CD14-positive monocyte (primary cell): ENCODE measurements around the gene FGFR3. TPM values are rescaled to one million over a fixed set of nuclear protein-coding genes. Genes with fewer than 3 reads are reported as not detected.

Experiments
- DNase-seq, 3 donors: peaks; one replicate each; pipeline ENCODE4 v3.0.0-alpha.2; 2011 to 2022
- H2AFZ ChIP-seq: 2 replicates; pipeline ENCODE4 v1.6.0; 2012; ENCODE audit warnings: mild to moderate bottlenecking, low read depth, low read length, inconsistent platforms; ENCODE audit not compliant: insufficient read depth, poor library complexity, severe bottlenecking
- H3K27ac ChIP-seq, 2 donors: 1 replicate in 1 of 2; 2 replicates in 1 of 2; pipeline ENCODE4 v1.5.1; 2012 to 2013; ENCODE audit warnings: low read length in 2 of 2, control low read depth in 1 of 2, inconsistent platforms in 1 of 2, low read depth in 1 of 2, mild to moderate bottlenecking in 1 of 2
- H3K27me3 ChIP-seq, 2 donors: one replicate each; pipeline versions ENCODE4 v1.6.0 to v1.6.1; 2011 to 2013; ENCODE audit warnings: low read length in 2 of 2; ENCODE audit not compliant: control insufficient read depth in 2 of 2, insufficient read depth in 2 of 2
- H3K36me3 ChIP-seq, 2 donors: replicated peaks in 1 of 2; 1 replicate in 1 of 2; 2 replicates in 1 of 2; pipeline versions ENCODE4 v1.5.1 to v1.6.1; 2012 to 2013; ENCODE audit warnings: low read length in 2 of 2, control low read depth in 1 of 2, inconsistent platforms in 1 of 2, mild to moderate bottlenecking in 1 of 2; ENCODE audit not compliant: insufficient read depth in 2 of 2, control insufficient read depth in 1 of 2
- H3K4me1 ChIP-seq, 2 donors: 1 replicate in 1 of 2; 2 replicates in 1 of 2; pipeline versions ENCODE4 v1.5.1 to v1.6.1; 2012 to 2013; ENCODE audit warnings: low read length in 2 of 2, control low read depth in 1 of 2, inconsistent platforms in 1 of 2, mild to moderate bottlenecking in 1 of 2, moderate library complexity in 1 of 2; ENCODE audit not compliant: insufficient read depth in 2 of 2, control insufficient read depth in 1 of 2
- H3K4me2 ChIP-seq: replicated peaks from 2 replicates; pipeline ENCODE3; 2012; ENCODE audit warnings: low read length, moderate library complexity, mild to moderate bottlenecking; ENCODE audit not compliant: poor library complexity, severe bottlenecking; ENCODE audit errors: extremely low read depth
- H3K4me3 ChIP-seq, 3 experiments: fragments of 200-600 bp in 1 of 3; sonication (generic) in 1 of 3; replicated peaks in 1 of 3; 1 replicate in 2 of 3; 2 replicates in 1 of 3; pipeline ENCODE4 v1.5.1; 2011 to 2013; ENCODE audit warnings: low read length in 3 of 3, mild to moderate bottlenecking in 3 of 3, control low read depth in 2 of 3, low read depth in 2 of 3, inconsistent platforms in 1 of 3, moderate library complexity in 1 of 3
- H3K79me2 ChIP-seq: 2 replicates; pipeline ENCODE4 v1.6.0; 2012; ENCODE audit warnings: mild to moderate bottlenecking, control low read depth, inconsistent platforms, low read length, moderate library complexity; ENCODE audit not compliant: insufficient read depth
- H3K9ac ChIP-seq: 2 replicates; pipeline ENCODE4 v1.6.0; 2017; ENCODE audit warnings: low read length, mild to moderate bottlenecking; ENCODE audit not compliant: insufficient read depth, poor library complexity, severe bottlenecking
- H3K9me3 ChIP-seq, 2 donors: replicated peaks in 1 of 2; 1 replicate in 1 of 2; 2 replicates in 1 of 2; pipeline versions ENCODE4 v1.5.1 to v1.6.1; 2012 to 2013; ENCODE audit warnings: low read length in 2 of 2, control low read depth in 1 of 2; ENCODE audit not compliant: control insufficient read depth in 1 of 2, insufficient read depth in 1 of 2
- H4K20me1 ChIP-seq: 2 replicates; pipeline ENCODE4 v1.6.0; 2012; ENCODE audit warnings: mild to moderate bottlenecking, low read length, control low read depth, moderate library complexity; ENCODE audit not compliant: insufficient read depth
- H3K27ac Mint-ChIP-seq, 7 donors: one replicate each; pipeline ENCODE4 v1.8.0; 2020; ENCODE audit warnings: mild to moderate bottlenecking in 7 of 7, mixed read lengths in 7 of 7, moderate library complexity in 6 of 7, inconsistent platforms in 2 of 7
- H3K27me3 Mint-ChIP-seq, 3 donors: one replicate each; pipeline ENCODE4 v1.8.0; 2021 to 2022; ENCODE audit warnings: low read depth in 3 of 3, mild to moderate bottlenecking in 3 of 3, mixed read lengths in 3 of 3, moderate library complexity in 3 of 3, inconsistent platforms in 1 of 3
- H3K36me3 Mint-ChIP-seq, 2 donors: one replicate each; pipeline ENCODE4 v1.8.0; 2020; ENCODE audit warnings: mixed read lengths in 2 of 2, inconsistent platforms in 1 of 2, mild to moderate bottlenecking in 1 of 2
- H3K4me1 Mint-ChIP-seq: one replicate; pipeline ENCODE4 v1.8.0; 2020; ENCODE audit warnings: mild to moderate bottlenecking, mixed read lengths
- H3K4me3 Mint-ChIP-seq, 2 donors: one replicate each; pipeline ENCODE4 v1.8.0; 2020; ENCODE audit warnings: mild to moderate bottlenecking in 2 of 2, mixed read lengths in 2 of 2, moderate library complexity in 1 of 2
- H3K9me3 Mint-ChIP-seq, 7 donors: one replicate each; pipeline ENCODE4 v1.8.0; 2020 to 2022; ENCODE audit warnings: mixed read lengths in 7 of 7, mild to moderate bottlenecking in 6 of 7, moderate library complexity in 6 of 7, inconsistent platforms in 2 of 7
- CTCF ChIP-seq: fragments of 200-600 bp; IDR thresholded peaks from one replicate; pipeline ENCODE4 v1.8.0; 2022; ENCODE audit warnings: antibody characterized with exemption, mild to moderate bottlenecking
- WGBS: methylation state at CpG from one replicate; pipeline ENCODE4 v1.1.5; 2013; ENCODE audit warnings: missing lambda C conversion rate; ENCODE audit not compliant: insufficient coverage; 5-methylcytosine and 5-hydroxymethylcytosine counted together
- intact Hi-C, 2 donors: fragments of 100-400 bp; cut with micrococcal nuclease; formaldehyde crosslinking; loops; one replicate each; pipeline versions ENCODE4 v1.15.0 to v1.15.1; 2023
- polyA plus RNA-seq, 3 donors: library from polyadenylated mRNA; depleted of rRNA in 1 of 3; unstranded in 2 of 3; stranded (reverse) in 1 of 3; fragments of 300-500 nt in 2 of 3; fragments of >200 nt in 1 of 3; fragmentation: Illumina TruSeq in 2 of 3; gene quantifications; 1 replicate in 2 of 3; 2 replicates in 1 of 3; pipeline ENCODE4 v1.2.3, GENCODE V29; 2012 to 2021

The FGFR3 gene
- polyA plus RNA-seq, 3 donors: 0.07 TPM; not detected in 2

GRCh38 chr4:1797861-1798579 lies 4.9 kb downstream of the FGFR3 start:
- Mint-ChIP-seq H3K27me3 (peaks cover 21 to 45% (median 31%) of the 10 kb centered on the region in 3 donors), H3K4me1 (peaks cover 4% of the 10 kb centered on the region), H3K27ac (no peak overlapping the region), H3K36me3 (no peaks in the 10 kb centered on the region), H3K4me3 (no peak overlapping the region), H3K9me3 (peaks cover 0 to 5% (median 0%) of the 10 kb centered on the region in 7 donors)
- H3K4me1 ChIP-seq: peaks cover 5 to 16% of the 10 kb centered on the region in 2 donors
- no peak for TF ChIP-seq CTCF
- no peak overlapping the region for H3K4me2 ChIP-seq
- 85% methylated on average over 12 of the region's 27 CpGs for WGBS
- H3K36me3 ChIP-seq: no peaks in the 10 kb centered on the region
- no peak for DNase-seq
- no peak overlapping the region for H3K4me3 ChIP-seq
- H4K20me1 ChIP-seq: no peaks in the 10 kb centered on the region
- intact Hi-C loops: no loop called here
- no peak overlapping the region for H2AFZ ChIP-seq
- H3K9ac ChIP-seq: no peak overlapping the region
- H3K79me2 ChIP-seq: no peaks in the 10 kb centered on the region
- H3K27me3 ChIP-seq: peaks cover 14 to 35% of the 10 kb centered on the region in 2 donors
- no peaks in the 10 kb centered on the region for H3K9me3 ChIP-seq
- H3K27ac ChIP-seq: no peak overlapping the region

DNA sequence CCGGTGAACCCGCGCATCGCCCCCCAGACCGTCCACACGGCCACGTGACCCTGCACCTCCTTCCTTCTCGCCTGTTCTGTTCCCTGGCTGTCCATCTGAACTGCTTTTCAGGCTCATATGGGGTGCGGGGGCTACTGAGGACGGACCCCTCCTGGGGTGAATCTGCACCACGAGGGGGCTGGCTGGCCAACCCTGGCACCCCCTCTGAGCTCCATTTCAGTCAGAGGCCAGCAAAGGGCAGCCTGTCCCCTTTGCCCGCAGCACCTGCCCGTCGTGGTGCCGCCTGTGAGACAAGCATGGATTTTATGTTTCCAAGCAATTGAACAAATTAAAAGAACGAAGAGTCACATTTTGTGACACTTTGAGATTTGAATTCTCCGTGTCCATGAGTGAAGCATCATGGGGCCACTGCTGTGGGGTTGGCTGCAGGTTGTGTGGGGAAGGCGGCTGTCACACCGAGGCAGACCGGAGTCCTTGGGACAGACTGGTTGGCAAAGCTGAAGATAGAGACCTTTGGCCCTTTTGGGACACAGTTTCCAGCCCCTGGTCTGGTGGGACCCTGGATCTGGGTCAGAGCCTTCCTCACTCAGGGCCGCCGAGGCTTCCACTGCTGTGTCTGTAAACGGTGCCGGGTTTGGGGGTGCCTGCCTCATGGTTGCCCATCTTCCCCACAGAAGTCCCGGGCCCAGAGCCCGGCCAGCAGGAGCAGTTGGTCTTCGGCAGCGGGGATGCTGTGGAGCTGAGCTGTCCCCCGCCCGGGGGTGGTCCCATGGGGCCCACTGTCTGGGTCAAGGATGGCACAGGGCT lies 5.7 kb downstream of the FGFR3 start:
- Mint-ChIP-seq H3K27me3 (peaks cover 21 to 45% (median 30%) of the 10 kb centered on the region in 3 donors), H3K4me1 (peaks cover 4% of the 10 kb centered on the region), H3K27ac (no peak overlapping the region), H3K4me3 (no peak overlapping the region), H3K36me3 (no peaks in the 10 kb centered on the region), H3K9me3 (peaks cover 0 to 11% (median 0%) of the 10 kb centered on the region in 7 donors)
- intact Hi-C loops: no loop called here
- Histone ChIP-seq H3K4me2 (no peak overlapping the region), H3K9ac (no peak overlapping the region), H4K20me1 (no peaks in the 10 kb centered on the region), H3K36me3 (no peaks in the 10 kb centered on the region), H3K4me3 (no peak overlapping the region), H3K79me2 (no peaks in the 10 kb centered on the region), H3K27me3 (peaks cover 14 to 34% of the 10 kb centered on the region in 2 donors), H3K4me1 (peaks cover 5 to 15% of the 10 kb centered on the region in 2 donors), H2AFZ (no peak overlapping the region), H3K27ac (no peak overlapping the region), H3K9me3 (no peaks in the 10 kb centered on the region)
- 95% methylated on average over 28 of the region's 30 CpGs for WGBS
- no peak for DNase-seq
- no peak for TF ChIP-seq CTCF
